CD14-positive monocyte (primary cell): ENCODE data around the gene USP46. TPM values are rescaled to one million over a fixed set of nuclear protein-coding genes. Genes with fewer than 3 reads are reported as not detected.

Experiments used
- DNase-seq, 3 donors: peaks; one replicate each; pipeline ENCODE4 v3.0.0-alpha.2; 2011 to 2022
- H2AFZ ChIP-seq: 2 replicates; pipeline ENCODE4 v1.6.0; 2012; ENCODE audit warnings: mild to moderate bottlenecking, low read depth, low read length, inconsistent platforms; ENCODE audit not compliant: insufficient read depth, poor library complexity, severe bottlenecking
- H3K27ac ChIP-seq, 2 donors: 1 replicate in 1 of 2; 2 replicates in 1 of 2; pipeline ENCODE4 v1.5.1; 2012 to 2013; ENCODE audit warnings: low read length in 2 of 2, control low read depth in 1 of 2, inconsistent platforms in 1 of 2, low read depth in 1 of 2, mild to moderate bottlenecking in 1 of 2
- H3K27me3 ChIP-seq, 2 donors: one replicate each; pipeline versions ENCODE4 v1.6.0 to v1.6.1; 2011 to 2013; ENCODE audit warnings: low read length in 2 of 2; ENCODE audit not compliant: control insufficient read depth in 2 of 2, insufficient read depth in 2 of 2
- H3K36me3 ChIP-seq, 2 donors: replicated peaks in 1 of 2; 1 replicate in 1 of 2; 2 replicates in 1 of 2; pipeline versions ENCODE4 v1.5.1 to v1.6.1; 2012 to 2013; ENCODE audit warnings: low read length in 2 of 2, control low read depth in 1 of 2, inconsistent platforms in 1 of 2, mild to moderate bottlenecking in 1 of 2; ENCODE audit not compliant: insufficient read depth in 2 of 2, control insufficient read depth in 1 of 2
- H3K4me1 ChIP-seq, 2 donors: 1 replicate in 1 of 2; 2 replicates in 1 of 2; pipeline versions ENCODE4 v1.5.1 to v1.6.1; 2012 to 2013; ENCODE audit warnings: low read length in 2 of 2, control low read depth in 1 of 2, inconsistent platforms in 1 of 2, mild to moderate bottlenecking in 1 of 2, moderate library complexity in 1 of 2; ENCODE audit not compliant: insufficient read depth in 2 of 2, control insufficient read depth in 1 of 2
- H3K4me2 ChIP-seq: replicated peaks from 2 replicates; pipeline ENCODE3; 2012; ENCODE audit warnings: low read length, moderate library complexity, mild to moderate bottlenecking; ENCODE audit not compliant: poor library complexity, severe bottlenecking; ENCODE audit errors: extremely low read depth
- H3K4me3 ChIP-seq, 3 experiments: fragments of 200-600 bp in 1 of 3; sonication (generic) in 1 of 3; replicated peaks in 1 of 3; 1 replicate in 2 of 3; 2 replicates in 1 of 3; pipeline ENCODE4 v1.5.1; 2011 to 2013; ENCODE audit warnings: low read length in 3 of 3, mild to moderate bottlenecking in 3 of 3, control low read depth in 2 of 3, low read depth in 2 of 3, inconsistent platforms in 1 of 3, moderate library complexity in 1 of 3
- H3K79me2 ChIP-seq: 2 replicates; pipeline ENCODE4 v1.6.0; 2012; ENCODE audit warnings: mild to moderate bottlenecking, control low read depth, inconsistent platforms, low read length, moderate library complexity; ENCODE audit not compliant: insufficient read depth
- H3K9ac ChIP-seq: 2 replicates; pipeline ENCODE4 v1.6.0; 2017; ENCODE audit warnings: low read length, mild to moderate bottlenecking; ENCODE audit not compliant: insufficient read depth, poor library complexity, severe bottlenecking
- H3K9me3 ChIP-seq, 2 donors: replicated peaks in 1 of 2; 1 replicate in 1 of 2; 2 replicates in 1 of 2; pipeline versions ENCODE4 v1.5.1 to v1.6.1; 2012 to 2013; ENCODE audit warnings: low read length in 2 of 2, control low read depth in 1 of 2; ENCODE audit not compliant: control insufficient read depth in 1 of 2, insufficient read depth in 1 of 2
- H4K20me1 ChIP-seq: 2 replicates; pipeline ENCODE4 v1.6.0; 2012; ENCODE audit warnings: mild to moderate bottlenecking, low read length, control low read depth, moderate library complexity; ENCODE audit not compliant: insufficient read depth
- H3K27ac Mint-ChIP-seq, 7 donors: one replicate each; pipeline ENCODE4 v1.8.0; 2020; ENCODE audit warnings: mild to moderate bottlenecking in 7 of 7, mixed read lengths in 7 of 7, moderate library complexity in 6 of 7, inconsistent platforms in 2 of 7
- H3K27me3 Mint-ChIP-seq, 3 donors: one replicate each; pipeline ENCODE4 v1.8.0; 2021 to 2022; ENCODE audit warnings: low read depth in 3 of 3, mild to moderate bottlenecking in 3 of 3, mixed read lengths in 3 of 3, moderate library complexity in 3 of 3, inconsistent platforms in 1 of 3
- H3K36me3 Mint-ChIP-seq, 2 donors: one replicate each; pipeline ENCODE4 v1.8.0; 2020; ENCODE audit warnings: mixed read lengths in 2 of 2, inconsistent platforms in 1 of 2, mild to moderate bottlenecking in 1 of 2
- H3K4me1 Mint-ChIP-seq: one replicate; pipeline ENCODE4 v1.8.0; 2020; ENCODE audit warnings: mild to moderate bottlenecking, mixed read lengths
- H3K4me3 Mint-ChIP-seq, 2 donors: one replicate each; pipeline ENCODE4 v1.8.0; 2020; ENCODE audit warnings: mild to moderate bottlenecking in 2 of 2, mixed read lengths in 2 of 2, moderate library complexity in 1 of 2
- H3K9me3 Mint-ChIP-seq, 7 donors: one replicate each; pipeline ENCODE4 v1.8.0; 2020 to 2022; ENCODE audit warnings: mixed read lengths in 7 of 7, mild to moderate bottlenecking in 6 of 7, moderate library complexity in 6 of 7, inconsistent platforms in 2 of 7
- WGBS: methylation state at CpG from one replicate; pipeline ENCODE4 v1.1.5; 2013; ENCODE audit warnings: missing lambda C conversion rate; ENCODE audit not compliant: insufficient coverage; 5-methylcytosine and 5-hydroxymethylcytosine counted together
- intact Hi-C, 2 donors: fragments of 100-400 bp; cut with micrococcal nuclease; formaldehyde crosslinking; loops; one replicate each; pipeline versions ENCODE4 v1.15.0 to v1.15.1; 2023
- polyA plus RNA-seq, 3 donors: library from polyadenylated mRNA; depleted of rRNA in 1 of 3; unstranded in 2 of 3; stranded (reverse) in 1 of 3; fragments of 300-500 nt in 2 of 3; fragments of >200 nt in 1 of 3; fragmentation: Illumina TruSeq in 2 of 3; gene quantifications; 1 replicate in 2 of 3; 2 replicates in 1 of 3; pipeline ENCODE4 v1.2.3, GENCODE V29; 2012 to 2021
- TF ChIP-seq, protein P1 (sequence below): fragments of 200-600 bp; IDR thresholded peaks from one replicate; pipeline ENCODE4 v1.8.0; 2022; ENCODE audit warnings: antibody characterized with exemption, mild to moderate bottlenecking

USP46 gene
- polyA plus RNA-seq, 3 donors = 2.3 to 3.9 (median 2.7) TPM

- H3K9ac ChIP-seq = no peak overlapping the region
- H3K9me3 ChIP-seq = no peaks in the 10 kb centered on the region
- Mint-ChIP-seq H3K4me1 (no peaks in the 10 kb centered on the region), H3K27me3 (peaks cover 2 to 7% (median 3%) of the 10 kb centered on the region in 3 donors), H3K4me3 (no peak overlapping the region), H3K27ac (no peak overlapping the region), H3K36me3 (no peaks in the 10 kb centered on the region), H3K9me3 (peaks cover 0 to 7% (median 2%) of the 10 kb centered on the region in 7 donors)
- no peak for DNase-seq
- no CpG with 5 or more reads among the region's 6 CpGs for WGBS
- H3K4me1 ChIP-seq = no peaks in the 10 kb centered on the region
- no peak overlapping the region for H2AFZ ChIP-seq
- no peak overlapping the region for H3K4me2 ChIP-seq
- no peaks in the 10 kb centered on the region for H3K36me3 ChIP-seq
- no peaks in the 10 kb centered on the region for H3K79me2 ChIP-seq
- no peaks in the 10 kb centered on the region for H4K20me1 ChIP-seq
- no peak overlapping the region for H3K27ac ChIP-seq
- intact Hi-C loops = no loop called here
- H3K4me3 ChIP-seq = no peak overlapping the region
- TF ChIP-seq, protein P1, sequence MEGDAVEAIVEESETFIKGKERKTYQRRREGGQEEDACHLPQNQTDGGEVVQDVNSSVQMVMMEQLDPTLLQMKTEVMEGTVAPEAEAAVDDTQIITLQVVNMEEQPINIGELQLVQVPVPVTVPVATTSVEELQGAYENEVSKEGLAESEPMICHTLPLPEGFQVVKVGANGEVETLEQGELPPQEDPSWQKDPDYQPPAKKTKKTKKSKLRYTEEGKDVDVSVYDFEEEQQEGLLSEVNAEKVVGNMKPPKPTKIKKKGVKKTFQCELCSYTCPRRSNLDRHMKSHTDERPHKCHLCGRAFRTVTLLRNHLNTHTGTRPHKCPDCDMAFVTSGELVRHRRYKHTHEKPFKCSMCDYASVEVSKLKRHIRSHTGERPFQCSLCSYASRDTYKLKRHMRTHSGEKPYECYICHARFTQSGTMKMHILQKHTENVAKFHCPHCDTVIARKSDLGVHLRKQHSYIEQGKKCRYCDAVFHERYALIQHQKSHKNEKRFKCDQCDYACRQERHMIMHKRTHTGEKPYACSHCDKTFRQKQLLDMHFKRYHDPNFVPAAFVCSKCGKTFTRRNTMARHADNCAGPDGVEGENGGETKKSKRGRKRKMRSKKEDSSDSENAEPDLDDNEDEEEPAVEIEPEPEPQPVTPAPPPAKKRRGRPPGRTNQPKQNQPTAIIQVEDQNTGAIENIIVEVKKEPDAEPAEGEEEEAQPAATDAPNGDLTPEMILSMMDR = no peak
- H3K27me3 ChIP-seq = no peaks in the 10 kb centered on the region
These were observed 86.1 kb downstream of the USP46 start for GRCh38 chr4:52572936-52573485.

DNA sequence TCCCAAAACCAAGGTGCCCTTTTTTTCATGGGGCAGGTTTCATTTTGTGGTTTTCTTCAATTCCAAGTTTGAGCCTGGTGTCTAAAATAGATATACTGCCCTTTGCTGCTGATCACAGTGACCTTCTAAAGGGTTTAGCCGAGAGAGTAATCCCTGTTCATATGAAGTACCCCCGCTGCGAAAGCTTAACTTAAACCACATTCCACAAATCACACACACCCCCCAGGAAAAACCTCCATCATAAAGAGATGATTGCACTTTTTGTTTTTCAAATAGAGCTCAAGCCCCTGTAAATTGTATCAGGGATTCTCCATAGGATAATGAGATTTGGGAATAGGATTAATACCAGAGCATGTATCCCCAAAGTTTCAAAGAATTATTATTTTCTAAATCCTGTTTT, 90.8 kb downstream of the USP46 start:
- no peaks in the 10 kb centered on the region for H3K4me1 ChIP-seq
- H3K9ac ChIP-seq = no peak overlapping the region
- H3K79me2 ChIP-seq = no peaks in the 10 kb centered on the region
- Mint-ChIP-seq H3K27me3 (peaks cover 0 to 8% (median 7%) of the 10 kb centered on the region in 3 donors), H3K9me3 (peaks cover 0 to 7% (median 3%) of the 10 kb centered on the region in 7 donors), H3K27ac (no peak overlapping the region), H3K4me1 (no peaks in the 10 kb centered on the region), H3K4me3 (no peak overlapping the region), H3K36me3 (no peaks in the 10 kb centered on the region)
- no peaks in the 10 kb centered on the region for H4K20me1 ChIP-seq
- H3K36me3 ChIP-seq = no peaks in the 10 kb centered on the region
- intact Hi-C loops = no loop called here
- 80% methylated on average over 2 of the region's 3 CpGs for WGBS
- no peak overlapping the region for H3K4me2 ChIP-seq
- no peak overlapping the region for H3K27ac ChIP-seq
- no peak overlapping the region for H3K4me3 ChIP-seq
- no peaks in the 10 kb centered on the region for H3K27me3 ChIP-seq
- TF ChIP-seq, protein P1 = no peak
- H2AFZ ChIP-seq = no peak overlapping the region
- DNase-seq = no peak
- H3K9me3 ChIP-seq = no peaks in the 10 kb centered on the region
